Measurements from ENCODE around the gene PTPRU.

PTPRU gene

DNA sequence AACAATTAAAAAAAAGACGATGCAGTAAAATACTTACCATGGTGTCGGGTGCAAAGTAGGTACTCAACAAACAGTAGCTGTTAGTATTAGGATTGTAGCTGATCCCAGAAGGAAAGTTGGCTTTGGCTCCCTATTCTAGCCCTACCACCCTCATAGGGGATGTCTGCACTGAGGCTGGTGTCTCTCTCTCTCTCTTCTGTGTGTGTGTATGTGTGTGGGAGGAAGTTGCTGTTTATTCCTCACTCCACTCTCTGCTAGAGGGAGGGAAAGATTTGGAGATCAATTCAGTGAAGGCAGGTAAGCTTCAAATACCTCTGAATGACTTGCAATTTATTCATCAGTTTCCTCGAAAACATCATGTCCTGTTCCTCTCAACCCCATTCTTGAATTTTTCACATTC is 124.4 kb downstream of the PTPRU start:
- ChIA-PET POLR2A (no interaction called here), CTCF (no interaction called here)
- TF ChIP-seq, protein P1, sequence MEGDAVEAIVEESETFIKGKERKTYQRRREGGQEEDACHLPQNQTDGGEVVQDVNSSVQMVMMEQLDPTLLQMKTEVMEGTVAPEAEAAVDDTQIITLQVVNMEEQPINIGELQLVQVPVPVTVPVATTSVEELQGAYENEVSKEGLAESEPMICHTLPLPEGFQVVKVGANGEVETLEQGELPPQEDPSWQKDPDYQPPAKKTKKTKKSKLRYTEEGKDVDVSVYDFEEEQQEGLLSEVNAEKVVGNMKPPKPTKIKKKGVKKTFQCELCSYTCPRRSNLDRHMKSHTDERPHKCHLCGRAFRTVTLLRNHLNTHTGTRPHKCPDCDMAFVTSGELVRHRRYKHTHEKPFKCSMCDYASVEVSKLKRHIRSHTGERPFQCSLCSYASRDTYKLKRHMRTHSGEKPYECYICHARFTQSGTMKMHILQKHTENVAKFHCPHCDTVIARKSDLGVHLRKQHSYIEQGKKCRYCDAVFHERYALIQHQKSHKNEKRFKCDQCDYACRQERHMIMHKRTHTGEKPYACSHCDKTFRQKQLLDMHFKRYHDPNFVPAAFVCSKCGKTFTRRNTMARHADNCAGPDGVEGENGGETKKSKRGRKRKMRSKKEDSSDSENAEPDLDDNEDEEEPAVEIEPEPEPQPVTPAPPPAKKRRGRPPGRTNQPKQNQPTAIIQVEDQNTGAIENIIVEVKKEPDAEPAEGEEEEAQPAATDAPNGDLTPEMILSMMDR (IDR thresholded peaks at IDR 0.05; ENCODE audit: insufficient read depth, low read length, missing control alignments): no peak
- no peak for DNase-seq (ENCODE audit: low read depth, low spot score)
- H3K4me3 ChIP-seq (ENCODE audit: low read depth, low read length): no peak overlapping the region

DNA sequence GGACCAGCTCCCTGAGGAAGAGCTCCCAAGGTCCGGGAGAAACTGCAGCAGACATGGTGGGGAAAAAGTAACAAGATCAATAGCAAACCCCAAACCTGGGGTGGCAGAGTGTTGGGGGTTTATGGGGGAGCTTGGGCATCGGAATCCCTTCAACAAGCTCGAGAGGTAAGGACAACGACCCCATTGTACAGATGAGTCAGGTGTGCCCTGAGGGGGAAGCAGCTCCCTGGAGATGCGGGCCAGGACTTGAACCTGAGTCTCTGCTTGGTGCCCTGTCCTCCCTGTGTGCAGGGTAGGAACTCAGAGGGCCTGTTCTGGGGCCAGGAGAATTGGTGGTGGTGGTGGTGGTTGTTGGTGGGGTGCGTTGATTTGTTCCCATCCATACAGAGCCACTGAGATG is 125.4 kb downstream of the PTPRU start:
- CTCF ChIA-PET: no interaction called here
- POLR2A ChIA-PET: no interaction called here
- no peak overlapping the region for H3K4me3 ChIP-seq (ENCODE audit: low read depth, low read length)
- DNase-seq (ENCODE audit: low read depth, low spot score): no peak
- TF ChIP-seq, protein P1 (IDR thresholded peaks at IDR 0.05; ENCODE audit: insufficient read depth, low read length, missing control alignments): no peak

DNA sequence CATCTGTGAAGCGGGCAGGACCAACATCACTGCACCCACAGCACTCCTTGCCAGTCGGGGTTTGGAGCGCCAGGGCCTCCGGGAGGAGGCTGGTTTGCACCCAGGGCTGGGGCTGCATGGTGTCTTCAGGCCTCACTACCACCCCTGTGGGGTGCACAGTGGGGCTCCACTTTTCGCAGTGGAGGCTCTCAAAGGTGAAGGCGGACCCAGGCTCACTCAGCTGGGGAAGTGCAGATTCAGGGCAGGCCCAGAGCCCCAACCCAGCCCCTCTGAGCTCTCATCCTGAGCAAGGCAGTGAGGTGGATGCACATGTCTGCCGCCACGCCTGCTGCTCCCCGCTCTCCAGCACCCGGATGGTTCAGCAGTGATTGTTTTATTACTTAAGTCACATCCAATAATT is 125.8 kb downstream of the PTPRU start:
- H3K4me3 ChIP-seq (ENCODE audit: low read depth, low read length): no peak overlapping the region
- DNase-seq (ENCODE audit: low read depth, low spot score): no peak
- TF ChIP-seq, protein P1 (IDR thresholded peaks at IDR 0.05; ENCODE audit: insufficient read depth, low read length, missing control alignments): no peak
- CTCF ChIA-PET: no interaction called here
- POLR2A ChIA-PET: no interaction called here

DNA sequence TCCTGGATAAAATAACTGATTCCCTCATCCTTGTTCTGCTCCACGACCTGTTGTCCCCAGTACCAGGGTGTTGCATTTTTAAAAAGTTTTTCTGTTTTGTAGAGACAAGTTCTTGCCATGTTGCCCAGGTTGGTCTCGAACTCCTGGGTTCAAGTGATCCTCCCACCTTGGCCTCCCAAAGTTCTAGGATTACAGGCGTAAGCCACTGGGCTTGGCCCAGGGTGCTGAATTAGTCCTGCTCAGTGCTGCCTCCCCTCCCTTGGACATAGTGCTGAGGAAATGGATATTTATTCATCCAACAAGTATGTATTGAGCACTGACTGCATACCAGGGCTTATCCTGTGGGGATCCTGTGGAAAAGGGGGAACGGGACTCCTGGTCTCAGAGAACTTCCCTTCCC is 126.4 kb downstream of the PTPRU start:
- CTCF ChIA-PET: no interaction called here
- TF ChIP-seq, protein P1 (IDR thresholded peaks at IDR 0.05; ENCODE audit: insufficient read depth, low read length, missing control alignments): no peak
- H3K4me3 ChIP-seq (ENCODE audit: low read depth, low read length): no peak overlapping the region
- DNase-seq (ENCODE audit: low read depth, low spot score): no peak
- POLR2A ChIA-PET: no interaction called here

DNA sequence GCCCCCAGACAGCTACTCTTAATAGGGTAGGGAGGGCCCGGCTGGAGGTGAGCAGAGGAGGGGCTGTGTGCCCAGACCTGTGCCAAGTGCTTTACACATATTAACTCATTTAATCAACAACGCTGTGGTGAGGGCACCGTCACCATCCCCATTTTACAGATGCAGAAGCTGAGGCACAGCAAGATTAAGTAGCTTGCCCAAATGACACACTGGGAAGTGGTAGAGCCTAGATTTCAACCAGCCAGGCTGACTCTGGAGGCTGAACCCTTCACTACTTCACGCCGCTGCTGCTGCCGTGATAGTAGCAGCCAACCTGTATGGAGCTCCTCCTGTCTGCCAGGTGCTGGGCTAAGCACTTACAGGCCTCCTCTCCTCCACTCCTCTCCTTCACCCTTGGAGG is 127.2 kb downstream of the PTPRU start:
- TF ChIP-seq, protein P1 (IDR thresholded peaks at IDR 0.05; ENCODE audit: insufficient read depth, low read length, missing control alignments): no peak
- POLR2A ChIA-PET: no interaction called here
- DNase-seq (ENCODE audit: low read depth, low spot score): no peak
- CTCF ChIA-PET: no interaction called here
- H3K4me3 ChIP-seq (ENCODE audit: low read depth, low read length): no peak overlapping the region

DNA sequence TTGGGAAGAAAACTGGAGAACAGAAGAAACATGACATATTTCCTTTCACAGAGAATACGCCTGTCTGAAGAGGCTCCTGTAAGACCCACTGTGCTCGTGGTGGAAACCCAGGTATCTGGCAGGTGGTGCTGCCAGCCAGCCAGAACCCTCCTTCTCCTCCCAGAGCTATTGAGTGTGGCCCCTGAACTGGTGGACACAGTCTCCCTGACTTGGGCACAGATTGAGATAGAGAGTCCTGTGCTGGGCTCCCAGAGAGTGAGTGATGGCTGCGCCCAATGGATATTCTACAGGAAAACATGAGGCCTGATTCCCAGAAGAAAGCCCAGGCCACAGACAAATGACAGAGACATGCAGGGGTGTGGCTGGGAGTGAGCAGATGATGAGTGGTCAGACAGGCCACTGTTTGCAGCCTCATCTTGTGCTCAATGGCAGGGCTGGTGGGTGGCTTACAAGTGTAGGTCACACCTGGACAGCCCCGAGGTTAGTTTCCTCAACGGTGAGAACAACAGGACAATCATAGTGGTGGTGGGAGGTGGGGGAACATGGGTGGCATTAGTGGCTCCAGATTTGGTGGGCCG is 127.9 kb downstream of the PTPRU start:
- ChIA-PET CTCF (no interaction called here), POLR2A (no interaction called here)
- DNase-seq (ENCODE audit: low read depth, low spot score): no peak
- H3K4me3 ChIP-seq (ENCODE audit: low read depth, low read length): no peak overlapping the region
- TF ChIP-seq, protein P1 (IDR thresholded peaks at IDR 0.05; ENCODE audit: insufficient read depth, low read length, missing control alignments): no peak
